OCI-LY3 (cell line): Measurements from ENCODE around the gene RAI1.

Experiments
- H2AFZ ChIP-seq: fragments of 200-600, 300-600 bp; shearing (Covaris generic); 2 replicates; pipeline ENCODE4 v1.6.0; 2014; ENCODE audit warnings: antibody characterized with exemption, low read depth, low read length
- H3K27ac ChIP-seq: fragments of 200-600, 300-600 bp; sonication (generic); 2 replicates; pipeline ENCODE4 v1.5.1; 2014; ENCODE audit warnings: mild to moderate bottlenecking, low read length, moderate library complexity, mixed read lengths
- H3K27me3 ChIP-seq: fragments of 200-600, 300-600 bp; sonication (generic); 2 replicates; pipeline ENCODE4 v1.6.1; 2014; ENCODE audit warnings: low read depth, low read length, mixed read lengths
- H3K36me3 ChIP-seq: fragments of 200-600, 300-600 bp; sonication (generic); replicated peaks from 2 replicates; pipeline ENCODE3; 2014; ENCODE audit warnings: low read depth, low read length, mixed read lengths
- H3K4me1 ChIP-seq: fragments of 300-600, 200-600 bp; sonication (generic); 2 replicates; pipeline ENCODE4 v1.6.1; 2014; ENCODE audit warnings: low read length, mixed read lengths
- H3K4me2 ChIP-seq: fragments of 200-600, 300-600 bp; sonication (generic); 2 replicates; pipeline ENCODE4 v1.6.1; 2014; ENCODE audit warnings: low read length, mixed read lengths
- H3K4me3 ChIP-seq: fragments of 300-600, 200-600 bp; sonication (generic); 2 replicates; pipeline ENCODE4 v1.5.1; 2014; ENCODE audit warnings: antibody characterized with exemption, mild to moderate bottlenecking, low read length, moderate library complexity
- H3K79me2 ChIP-seq: fragments of 300-600, 200-600 bp; shearing (Covaris generic); 2 replicates; pipeline ENCODE4 v1.6.1; 2014; ENCODE audit warnings: mild to moderate bottlenecking, low read length, mixed read lengths
- H3K9ac ChIP-seq: fragments of 300-600, 200-600 bp; shearing (Covaris generic); 2 replicates; pipeline ENCODE4 v1.6.0; 2014; ENCODE audit warnings: mild to moderate bottlenecking, low read length, moderate library complexity
- H3K9me3 ChIP-seq: fragments of 200-600, 300-600 bp; shearing (Covaris generic); 2 replicates; pipeline ENCODE4 v1.6.1; 2014; ENCODE audit warnings: low read length, mixed read lengths; ENCODE audit not compliant: insufficient read depth
- H4K20me1 ChIP-seq: fragments of 200-600, 300-600 bp; sonication (generic); 2 replicates; pipeline ENCODE4 v1.6.1; 2016; ENCODE audit warnings: low read length, mixed read lengths; ENCODE audit not compliant: insufficient read depth
- EZH2phosphoT487 ChIP-seq: fragments of 200-600 bp; shearing (Covaris generic); IDR thresholded peaks from 2 replicates; pipeline ENCODE4 v1.6.1; 2018; ENCODE audit warnings: antibody characterized with exemption, mixed run types, low read depth
- TF ChIP-seq, protein P1 (sequence below): fragments of 200-600, 300-600 bp; sonication (generic); IDR thresholded peaks from 2 replicates; pipeline ENCODE4 v1.5.1; 2014; ENCODE audit warnings: antibody characterized with exemption, low read length, low read depth

Gene RAI1

GRCh38 chr17:17758941-17759563 lies 77.8 kb downstream of the RAI1 start:
- H3K36me3 ChIP-seq = no peaks in the 10 kb centered on the region
- H3K4me2 ChIP-seq = no peak overlapping the region
- no peak overlapping the region for H3K9ac ChIP-seq
- no peak overlapping the region for H2AFZ ChIP-seq
- no peak overlapping the region for H3K27ac ChIP-seq
- H3K79me2 ChIP-seq = no peaks in the 10 kb centered on the region
- H3K4me3 ChIP-seq = no peak overlapping the region
- no peaks in the 10 kb centered on the region for H3K27me3 ChIP-seq
- H3K9me3 ChIP-seq = no peaks in the 10 kb centered on the region
- TF ChIP-seq EZH2phosphoT487 = no peak
- TF ChIP-seq, protein P1, sequence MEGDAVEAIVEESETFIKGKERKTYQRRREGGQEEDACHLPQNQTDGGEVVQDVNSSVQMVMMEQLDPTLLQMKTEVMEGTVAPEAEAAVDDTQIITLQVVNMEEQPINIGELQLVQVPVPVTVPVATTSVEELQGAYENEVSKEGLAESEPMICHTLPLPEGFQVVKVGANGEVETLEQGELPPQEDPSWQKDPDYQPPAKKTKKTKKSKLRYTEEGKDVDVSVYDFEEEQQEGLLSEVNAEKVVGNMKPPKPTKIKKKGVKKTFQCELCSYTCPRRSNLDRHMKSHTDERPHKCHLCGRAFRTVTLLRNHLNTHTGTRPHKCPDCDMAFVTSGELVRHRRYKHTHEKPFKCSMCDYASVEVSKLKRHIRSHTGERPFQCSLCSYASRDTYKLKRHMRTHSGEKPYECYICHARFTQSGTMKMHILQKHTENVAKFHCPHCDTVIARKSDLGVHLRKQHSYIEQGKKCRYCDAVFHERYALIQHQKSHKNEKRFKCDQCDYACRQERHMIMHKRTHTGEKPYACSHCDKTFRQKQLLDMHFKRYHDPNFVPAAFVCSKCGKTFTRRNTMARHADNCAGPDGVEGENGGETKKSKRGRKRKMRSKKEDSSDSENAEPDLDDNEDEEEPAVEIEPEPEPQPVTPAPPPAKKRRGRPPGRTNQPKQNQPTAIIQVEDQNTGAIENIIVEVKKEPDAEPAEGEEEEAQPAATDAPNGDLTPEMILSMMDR = no peak
- H3K4me1 ChIP-seq = peaks cover 10% of the 10 kb centered on the region
- no peaks in the 10 kb centered on the region for H4K20me1 ChIP-seq

DNA sequence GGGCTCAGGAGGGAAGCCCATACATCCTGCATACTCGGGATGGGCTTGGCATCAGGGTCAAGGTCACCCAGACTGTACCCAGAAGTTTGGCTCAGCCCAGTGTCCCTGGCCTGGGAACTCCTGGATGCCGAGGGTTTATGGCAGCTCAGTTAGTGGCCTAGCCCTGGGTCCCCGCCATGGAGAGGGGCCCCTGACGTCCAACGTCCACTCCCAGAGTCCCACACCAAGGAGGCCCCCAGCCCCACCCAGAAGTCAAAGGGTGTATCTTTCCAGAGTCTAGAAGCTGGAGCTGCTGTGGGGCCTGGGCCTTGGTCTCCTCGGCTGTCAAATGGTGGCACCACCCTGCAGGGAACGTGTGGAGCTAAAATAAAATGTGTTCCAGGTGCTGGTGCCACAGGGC lies 79.1 kb downstream of the RAI1 start:
- Histone ChIP-seq H2AFZ (no peak overlapping the region), H3K79me2 (no peaks in the 10 kb centered on the region), H3K4me3 (no peak overlapping the region), H3K4me1 (peaks cover 13% of the 10 kb centered on the region), H3K36me3 (no peaks in the 10 kb centered on the region), H3K4me2 (no peak overlapping the region), H3K9ac (no peak overlapping the region), H4K20me1 (no peaks in the 10 kb centered on the region), H3K9me3 (no peaks in the 10 kb centered on the region), H3K27me3 (no peaks in the 10 kb centered on the region), H3K27ac (no peak overlapping the region)
- TF ChIP-seq, protein P1 = no peak
- no peak for TF ChIP-seq EZH2phosphoT487

- H3K27ac ChIP-seq = no peak overlapping the region
- H3K4me1 ChIP-seq = peaks cover 19% of the 10 kb centered on the region
- no peaks in the 10 kb centered on the region for H4K20me1 ChIP-seq
- H3K9me3 ChIP-seq = no peaks in the 10 kb centered on the region
- H3K4me2 ChIP-seq = no peak overlapping the region
- TF ChIP-seq, protein P1 = no peak
- no peak for TF ChIP-seq EZH2phosphoT487
- H2AFZ ChIP-seq = no peak overlapping the region
- no peak overlapping the region for H3K4me3 ChIP-seq
- no peak overlapping the region for H3K9ac ChIP-seq
- no peaks in the 10 kb centered on the region for H3K27me3 ChIP-seq
- no peaks in the 10 kb centered on the region for H3K79me2 ChIP-seq
- no peaks in the 10 kb centered on the region for H3K36me3 ChIP-seq
Measured at GRCh38 chr17:17760872-17761550, 79.8 kb downstream of the RAI1 start.

DNA sequence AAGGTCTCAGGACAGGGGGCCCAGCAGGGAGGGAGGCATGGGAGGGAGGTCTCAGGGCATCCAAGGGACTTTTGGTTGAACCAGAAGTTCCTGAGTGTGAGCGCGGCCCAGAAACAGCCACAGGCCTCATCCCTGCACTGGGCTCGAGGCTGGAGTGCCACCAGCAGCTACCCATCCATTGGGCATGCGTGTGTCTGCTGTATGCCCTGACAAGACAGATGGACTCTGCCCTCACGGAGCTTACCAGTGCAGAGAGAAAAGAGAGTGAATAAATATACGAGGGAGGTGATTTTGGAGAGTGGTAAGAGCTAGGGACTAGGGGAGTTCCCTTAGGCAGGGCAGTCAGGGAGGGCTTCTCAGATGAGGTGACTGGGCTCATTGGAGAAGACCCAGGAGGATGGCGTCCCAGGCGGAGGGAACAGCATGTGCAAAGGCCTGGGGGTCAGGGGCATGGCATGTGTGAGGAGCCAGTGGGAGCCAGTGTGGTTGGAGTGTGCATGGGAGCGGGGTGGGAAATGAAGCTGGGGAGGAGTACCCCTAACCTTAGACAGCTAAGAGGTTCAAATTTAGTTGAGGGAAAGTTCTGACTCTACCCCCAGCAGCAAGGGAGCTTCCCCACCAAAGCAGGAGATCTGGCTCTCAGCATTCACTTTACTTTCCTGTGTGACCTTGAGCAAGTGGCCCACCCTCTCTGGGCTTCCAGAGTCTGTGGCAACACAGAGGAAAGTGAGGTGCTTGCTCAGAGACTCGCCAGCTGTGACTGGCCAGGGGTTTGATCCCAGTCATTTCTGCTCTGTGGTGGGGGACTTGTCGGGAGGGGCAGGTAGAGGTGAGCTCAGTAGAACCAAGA lies 80.9 kb downstream of the RAI1 start:
- no peak overlapping the region for H3K27ac ChIP-seq
- no peaks in the 10 kb centered on the region for H3K36me3 ChIP-seq
- no peaks in the 10 kb centered on the region for H4K20me1 ChIP-seq
- H2AFZ ChIP-seq = no peak overlapping the region
- no peaks in the 10 kb centered on the region for H3K9me3 ChIP-seq
- H3K4me3 ChIP-seq = no peak overlapping the region
- H3K9ac ChIP-seq = no peak overlapping the region
- no peak for TF ChIP-seq EZH2phosphoT487
- TF ChIP-seq, protein P1 = no peak
- no peaks in the 10 kb centered on the region for H3K79me2 ChIP-seq
- H3K4me2 ChIP-seq = no peak overlapping the region
- peaks cover 23% of the 10 kb centered on the region for H3K4me1 ChIP-seq
- no peaks in the 10 kb centered on the region for H3K27me3 ChIP-seq
